GM12872 (cell line): ENCODE results near the gene ARHGAP23.

ENCODE experiments used
- TF ChIP-seq, protein P1 (sequence below): IDR thresholded peaks from 3 replicates; pipeline ENCODE4 v1.5.1; 2011; ENCODE audit warnings: low read depth, mild to moderate bottlenecking, low read length, moderate library complexity; ENCODE audit not compliant: insufficient read depth

The ARHGAP23 gene

DNA sequence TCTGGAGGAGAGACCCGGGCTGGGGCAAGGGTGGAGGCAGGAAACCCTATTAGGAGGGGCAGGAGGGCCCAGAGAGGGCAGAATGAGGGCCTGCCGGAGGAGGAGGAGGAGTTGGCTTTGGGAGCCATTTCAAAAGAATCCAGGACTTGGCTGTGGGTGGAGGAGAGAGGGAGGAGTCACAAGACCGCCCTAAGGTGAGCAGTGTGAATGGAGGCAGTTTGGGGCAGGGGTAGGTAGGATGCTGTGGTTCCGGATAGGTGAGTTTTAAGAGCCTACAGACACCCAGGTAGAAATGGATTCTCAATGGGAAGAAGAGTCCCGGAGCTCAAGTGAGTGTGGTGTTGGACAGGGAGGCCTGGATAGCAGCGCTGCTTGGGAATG is 80.3 kb downstream of the ARHGAP23 start:
- TF ChIP-seq, protein P1, sequence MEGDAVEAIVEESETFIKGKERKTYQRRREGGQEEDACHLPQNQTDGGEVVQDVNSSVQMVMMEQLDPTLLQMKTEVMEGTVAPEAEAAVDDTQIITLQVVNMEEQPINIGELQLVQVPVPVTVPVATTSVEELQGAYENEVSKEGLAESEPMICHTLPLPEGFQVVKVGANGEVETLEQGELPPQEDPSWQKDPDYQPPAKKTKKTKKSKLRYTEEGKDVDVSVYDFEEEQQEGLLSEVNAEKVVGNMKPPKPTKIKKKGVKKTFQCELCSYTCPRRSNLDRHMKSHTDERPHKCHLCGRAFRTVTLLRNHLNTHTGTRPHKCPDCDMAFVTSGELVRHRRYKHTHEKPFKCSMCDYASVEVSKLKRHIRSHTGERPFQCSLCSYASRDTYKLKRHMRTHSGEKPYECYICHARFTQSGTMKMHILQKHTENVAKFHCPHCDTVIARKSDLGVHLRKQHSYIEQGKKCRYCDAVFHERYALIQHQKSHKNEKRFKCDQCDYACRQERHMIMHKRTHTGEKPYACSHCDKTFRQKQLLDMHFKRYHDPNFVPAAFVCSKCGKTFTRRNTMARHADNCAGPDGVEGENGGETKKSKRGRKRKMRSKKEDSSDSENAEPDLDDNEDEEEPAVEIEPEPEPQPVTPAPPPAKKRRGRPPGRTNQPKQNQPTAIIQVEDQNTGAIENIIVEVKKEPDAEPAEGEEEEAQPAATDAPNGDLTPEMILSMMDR, result no peak

DNA sequence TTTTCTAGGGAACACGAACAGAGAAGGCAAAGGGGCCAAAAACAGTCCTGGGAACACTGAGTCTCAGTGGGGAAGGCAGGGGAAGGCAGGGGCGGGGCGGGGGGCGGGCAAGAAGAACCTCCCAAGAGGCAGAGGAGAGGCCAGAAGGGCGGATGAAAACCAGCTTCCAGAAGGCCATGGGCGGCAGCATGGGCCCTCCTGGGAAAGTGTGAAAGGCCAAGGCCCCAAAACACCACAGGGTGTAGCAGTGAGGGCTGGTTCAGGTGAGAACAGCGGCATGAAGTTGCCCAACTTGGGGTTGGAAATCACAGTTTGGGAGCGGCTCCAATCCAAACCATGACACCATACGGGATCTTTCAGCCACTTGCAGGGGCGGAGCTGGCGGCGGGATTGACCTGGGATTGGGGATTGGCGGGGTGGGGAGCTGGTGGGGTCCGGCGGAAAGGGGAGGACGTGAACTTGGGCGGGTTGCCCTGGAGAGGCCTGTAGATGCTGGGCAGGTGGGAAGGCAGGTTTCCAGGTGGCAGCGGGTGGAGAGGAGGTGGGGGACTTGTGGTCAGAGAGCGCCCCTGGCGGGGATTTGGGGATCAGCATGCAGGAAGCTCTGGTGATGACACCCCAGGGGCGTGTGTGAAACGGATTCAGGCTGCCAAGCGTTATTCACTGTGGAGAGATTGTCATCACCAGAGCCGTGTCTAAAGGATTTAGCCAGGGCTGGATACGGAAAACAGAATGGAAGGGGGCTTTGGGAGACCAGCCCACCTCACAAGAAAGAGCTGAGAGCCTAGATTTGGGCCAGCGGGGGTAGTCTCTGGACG is 80.9 kb downstream of the ARHGAP23 start:
- TF ChIP-seq, protein P1, result peak; percentile 96

DNA sequence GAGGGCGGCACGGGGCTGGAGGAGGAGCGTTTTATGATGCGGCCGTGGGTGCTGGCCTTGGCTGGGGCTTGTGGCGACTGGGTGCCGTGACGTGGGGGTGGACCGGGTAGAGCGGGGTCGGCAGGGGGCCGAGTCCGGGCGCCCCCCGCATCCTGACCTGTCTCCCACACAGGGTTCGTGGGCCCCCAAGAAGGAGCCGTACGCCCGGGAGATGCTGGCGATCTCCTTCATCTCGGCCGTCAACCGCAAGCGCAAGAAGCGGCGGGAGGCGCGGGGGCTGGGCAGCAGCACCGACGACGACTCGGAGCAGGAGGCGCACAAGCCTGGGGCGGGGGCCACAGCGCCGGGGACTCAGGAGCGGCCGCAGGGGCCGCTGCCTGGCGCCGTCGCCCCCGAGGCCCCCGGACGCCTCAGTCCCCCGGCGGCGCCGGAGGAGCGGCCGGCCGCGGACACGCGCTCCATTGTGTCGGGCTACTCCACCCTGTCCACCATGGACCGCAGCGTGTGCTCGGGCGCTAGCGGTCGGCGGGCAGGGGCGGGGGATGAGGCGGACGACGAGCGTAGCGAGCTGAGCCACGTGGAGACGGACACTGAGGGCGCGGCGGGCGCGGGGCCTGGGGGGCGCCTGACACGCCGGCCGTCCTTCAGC is 81.6 kb downstream of the ARHGAP23 start:
- TF ChIP-seq, protein P1, result no peak

DNA sequence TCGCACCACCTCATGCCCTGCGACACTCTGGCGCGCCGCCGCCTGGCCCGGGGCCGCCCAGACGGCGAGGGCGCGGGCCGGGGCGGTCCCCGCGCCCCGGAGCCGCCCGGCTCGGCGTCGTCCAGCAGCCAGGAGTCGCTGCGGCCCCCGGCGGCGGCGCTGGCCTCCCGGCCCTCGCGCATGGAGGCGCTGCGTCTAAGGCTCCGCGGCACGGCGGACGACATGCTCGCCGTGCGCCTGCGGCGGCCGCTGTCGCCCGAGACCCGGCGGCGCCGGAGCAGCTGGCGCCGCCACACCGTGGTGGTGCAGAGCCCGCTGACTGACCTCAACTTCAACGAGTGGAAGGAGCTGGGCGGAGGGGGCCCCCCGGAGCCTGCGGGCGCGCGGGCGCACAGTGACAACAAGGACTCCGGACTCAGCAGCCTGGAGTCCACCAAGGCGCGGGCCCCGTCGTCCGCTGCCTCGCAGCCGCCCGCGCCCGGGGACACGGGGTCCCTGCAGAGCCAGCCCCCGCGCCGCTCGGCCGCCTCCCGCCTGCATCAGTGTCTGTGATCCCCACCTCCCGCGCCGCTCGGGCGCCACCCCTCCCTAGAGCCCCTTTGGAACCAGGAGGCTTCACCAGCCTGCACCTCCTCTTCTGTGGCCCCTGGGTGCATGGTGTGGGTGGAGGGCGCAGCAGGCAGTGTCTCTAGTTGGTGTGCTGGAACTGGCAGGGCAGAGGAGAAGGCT is 82.3 kb downstream of the ARHGAP23 start:
- TF ChIP-seq, protein P1, result no peak

DNA sequence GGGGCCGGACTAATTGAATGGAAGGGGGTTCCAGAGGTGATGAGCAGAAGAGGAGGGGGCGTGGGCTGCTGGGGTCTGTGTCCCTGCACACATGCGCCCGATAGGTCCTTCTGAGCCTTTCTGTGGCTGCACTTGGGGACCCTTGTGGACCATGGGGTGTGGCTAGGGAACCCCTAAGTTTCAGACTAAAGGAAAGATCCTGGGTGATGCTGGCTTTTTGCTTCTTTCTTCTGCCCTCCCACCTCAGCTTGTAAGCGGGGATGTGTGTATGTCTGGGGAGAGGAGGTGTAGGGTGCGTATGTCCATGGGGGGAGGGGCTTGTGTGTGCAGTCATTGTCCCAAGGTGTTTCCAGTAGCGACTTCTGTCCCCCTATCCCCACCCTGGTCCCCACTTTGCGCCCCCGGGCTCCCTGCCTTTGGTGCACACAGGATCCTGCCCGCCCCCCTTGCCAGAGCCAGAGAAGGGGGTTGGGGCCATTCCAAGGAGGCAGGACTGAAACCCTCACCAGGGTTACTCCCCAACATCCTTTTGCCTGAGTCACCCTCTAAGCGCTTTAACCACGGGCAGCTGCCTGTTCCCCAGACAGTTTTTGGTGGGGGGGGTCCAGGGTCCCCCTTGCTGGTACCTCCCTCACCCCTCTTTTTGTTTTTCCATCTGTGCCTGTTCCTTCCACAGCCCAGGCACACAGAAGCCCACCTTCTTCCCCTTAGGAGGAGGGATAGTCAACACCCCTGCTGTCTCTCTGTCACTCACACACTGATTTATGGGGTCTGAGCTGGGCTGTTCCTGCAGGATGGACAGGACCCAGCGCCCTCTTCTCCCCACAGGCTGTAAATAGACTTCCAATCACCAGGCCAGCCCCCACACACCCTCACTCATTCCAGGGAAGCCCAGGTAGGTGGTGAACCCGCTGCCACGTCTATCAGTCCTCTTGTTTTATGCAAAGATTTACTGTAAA is 83.2 kb downstream of the ARHGAP23 start:
- TF ChIP-seq, protein P1, result no peak

DNA sequence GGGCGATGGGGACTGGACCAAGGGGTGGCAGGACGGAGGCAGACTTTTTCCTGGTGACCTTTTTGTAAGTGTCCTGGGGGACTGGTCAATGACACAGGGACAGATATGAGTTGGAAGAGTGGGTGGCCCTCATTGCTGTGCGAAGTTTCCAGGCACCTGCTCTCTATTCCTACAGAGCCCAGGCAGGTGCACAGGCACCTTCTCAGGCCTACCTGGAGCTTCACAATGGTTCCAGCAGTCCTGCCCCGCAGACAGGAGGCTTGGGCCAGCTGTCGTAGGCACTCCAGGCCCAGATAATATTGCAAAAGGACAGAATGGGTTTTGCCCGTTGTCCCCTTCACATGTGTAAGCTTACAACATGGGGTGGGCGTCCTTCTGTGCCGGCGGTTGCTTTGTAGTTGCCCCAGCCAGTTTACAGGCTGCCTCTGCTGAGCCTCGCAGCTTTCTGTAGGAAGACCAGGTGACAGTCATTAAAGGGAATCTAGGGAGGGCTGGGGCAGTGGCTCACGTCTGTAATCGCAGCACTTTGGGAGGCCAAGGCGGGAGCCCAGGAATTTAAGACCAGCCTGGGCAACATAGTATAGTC is 84.3 kb downstream of the ARHGAP23 start:
- TF ChIP-seq, protein P1, result no peak
